HG02884 (cell line): ENCODE results near the gene MSMP.

Source experiments
- ATAC-seq: cut with Tn5 transposase; IDR thresholded peaks from one replicate; pipeline ENCODE4 v1.9.1; 2021; ENCODE audit warnings: mild to moderate bottlenecking, moderate library complexity; ENCODE audit not compliant: unreplicated experiment

Gene MSMP

GRCh38 chr9:35703906-35704672 is 50.0 kb downstream of the MSMP start:
- no peak for ATAC-seq
